ENCODE data around the gene TMEM259.

GRCh38 chr19:1014161-1015060 lies 6.5 kb downstream of the TMEM259 start:
- TF ChIP-seq CTCF (IDR thresholded peaks at IDR 0.05; ENCODE audit: low read length) (no peak), EZH2 (IDR thresholded peaks at IDR 0.05; ENCODE audit: borderline replicate concordance, low read length) (no peak)
